Heart right ventricle (tissue), 16 donors: ENCODE measurements around the gene PAX2. TPM values are rescaled to one million over a fixed set of nuclear protein-coding genes. Genes with fewer than 3 reads are reported as not detected.

Experiments
- ATAC-seq, 8 donors: fragments of 200-7000 bp; cut with Tn5 transposase; one replicate each; pipeline ENCODE4 v1.9.1; 2020; ENCODE audit warnings: mild to moderate bottlenecking in 8 of 8, moderate library complexity in 8 of 8, moderate number of reproducible peaks in 1 of 8
- DNase-seq, 2 donors: peaks; one replicate each; pipeline ENCODE4 v3.0.0-alpha.2; 2020
- H3K27ac ChIP-seq, 10 donors: fragments of 200-600 bp; sonication (generic) in 2 of 10; one replicate each; pipeline versions ENCODE4 v1.5.0 to v1.8.0; 2020 to 2022; ENCODE audit warnings: mild to moderate bottlenecking in 3 of 10
- H3K27me3 ChIP-seq, 7 donors: fragments of 200-600 bp; one replicate each; pipeline ENCODE4 v1.8.0; 2021 to 2022; ENCODE audit warnings: mild to moderate bottlenecking in 2 of 7
- H3K36me3 ChIP-seq, 9 donors: fragments of 200-600 bp; sonication (generic) in 1 of 9; one replicate each; pipeline versions ENCODE4 v1.5.0 to v1.8.0; 2020 to 2022; ENCODE audit warnings: mild to moderate bottlenecking in 2 of 9
- H3K4me1 ChIP-seq, 9 donors: fragments of 200-600 bp; sonication (generic) in 1 of 9; one replicate each; pipeline versions ENCODE4 v1.5.0 to v1.8.0; 2020 to 2022; ENCODE audit warnings: mild to moderate bottlenecking in 4 of 9
- H3K4me3 ChIP-seq, 10 donors: fragments of 200-600 bp; sonication (generic) in 2 of 10; one replicate each; pipeline versions ENCODE4 v1.5.0 to v1.8.0; 2020 to 2022; ENCODE audit warnings: mild to moderate bottlenecking in 7 of 10, moderate library complexity in 2 of 10
- H3K9me3 ChIP-seq, 11 donors: fragments of 200-600 bp in 10 of 11; sonication (generic) in 2 of 11; one replicate each; pipeline versions ENCODE4 v1.5.0 to v1.8.0; 2013 to 2022; ENCODE audit warnings: mild to moderate bottlenecking in 2 of 11, control low read depth in 1 of 11, moderate library complexity in 1 of 11
- CTCF ChIP-seq, 9 donors: fragments of 200-600 bp; sonication (generic) in 2 of 9; IDR thresholded peaks; one replicate each; pipeline versions ENCODE4 v1.5.0 to v1.8.0; 2021 to 2022; ENCODE audit warnings: antibody characterized with exemption in 9 of 9, mild to moderate bottlenecking in 5 of 9, moderate library complexity in 1 of 9
- WGBS, 2 donors: extraction: QIAGEN DNeasy Blood & Tissue Kit; methylation state at CpG; one replicate each; pipeline ENCODE4 v1.1.7; 2013; ENCODE audit warnings: inconsistent platforms in 1 of 2; 5-methylcytosine and 5-hydroxymethylcytosine counted together
- intact Hi-C, 10 donors: fragments of 100-400 bp; cut with DNase I; formaldehyde crosslinking; loops; one replicate each; pipeline versions ENCODE4 v1.11.1 to v1.14.2; 2022
- polyA plus RNA-seq, 2 donors: library from polyadenylated mRNA; stranded (reverse); fragments of 200-250 nt; gene quantifications; one replicate each; pipeline ENCODE4 v1.2.3, GENCODE V29; 2013
- total RNA-seq, 10 donors: library from RNA; stranded (reverse); fragmentation: NEBNext Ultra II Directional in 3 of 10; extraction: Animal tissue kit (Norgen Biotek cat#: 25700) in 3 of 10; gene quantifications; one replicate each; pipeline versions ENCODE4 v1.2.1 to v1.2.4, GENCODE V29; 2021 to 2023
- donor health status: Arrhythmogenic right ventricular cardiomyopathy.
- donor health status: ischemic (EF 13 %, LVEDD 7.1; RV severe dilation, severe dysfunction).
- donor health status: healthy with polysubstance abuse.
- donor health status: DM: no; HTN: yes; CAD: no.
- donor health status: DM: no; HTN: no; CAD: no.
- donor health status: ischemic (EF 25% LVEDD 6.9; RV normal size, moderate dysfunction).
- donor health status: ischemic (EF 25% LVEDD 5.7; RV mildly dilated, moderate dysfunction).
- donor health status: healthy.
- donor health status: DM: yes; HTN: yes; CAD: no.
- donor health status: Ischemic cardiomyopathy.
- donor health status: ischemic (EF 35%, LVEDD 5.7; RV mildly dilated, moderate dysfunction).
- donor health status: nonischemic (EF 11% LVEDD 7.7; RV severe dilation, severe dysfunction).
- donor health status: DM: yes; HTN: yes; CAD: no.
- donor health status: PGD.
- donor health status: ischemic (EF 29% LVEDD 5.4; RV normal size, mild dysfunction).
- donor health status: nonischemic (EF 23%, LVEDD 6.1; RV moderate dilation, normal function).

Gene PAX2
- total and polyA plus RNA-seq, 12 donors = not detected

DNA sequence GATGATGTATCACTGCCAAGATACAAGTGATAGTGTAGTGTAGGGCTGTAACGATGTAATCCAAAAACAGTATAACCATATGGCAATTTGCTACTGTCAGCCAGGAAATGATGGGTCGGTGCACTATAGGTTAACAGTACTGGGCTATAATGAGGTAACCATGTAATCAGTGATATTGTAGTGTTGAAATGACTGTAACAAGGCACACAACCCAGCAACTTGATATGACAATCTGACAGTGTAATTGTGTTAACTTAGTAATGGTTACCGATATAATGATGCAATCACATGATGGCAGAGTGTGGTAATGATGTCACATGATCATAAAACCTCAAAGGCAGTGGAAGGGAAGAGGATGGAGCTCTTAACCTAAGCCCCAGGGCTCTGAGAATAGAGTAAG is 93.6 kb downstream of the PAX2 start:
- H3K27me3 ChIP-seq = peaks cover 0 to 81% (median 76%) of the 10 kb centered on the region in 7 donors
- WGBS, 2 donors = 70 to 71% methylated on average over 3 of the region's 3 CpGs
- DNase-seq = no peak

GRCh38 chr10:100841528-100841927 is 96.1 kb downstream of the PAX2 start:
- peaks cover 0 to 11% (median 0%) of the 10 kb centered on the region in 11 donors for H3K9me3 ChIP-seq
- no peak overlapping the region for H3K4me3 ChIP-seq
- ATAC-seq (no peak), DNase-seq (no peak)
- intact Hi-C loops = no loop called here
- H3K36me3 ChIP-seq = no peaks in the 10 kb centered on the region
- no peak for TF ChIP-seq CTCF (IDR thresholded peaks at IDR 0.05)
- H3K27ac ChIP-seq = no peak overlapping the region
- H3K4me1 ChIP-seq = no peaks in the 10 kb centered on the region
- 90% methylated on average over 3 of the region's 3 CpGs for WGBS, 2 donors
- peaks cover 0 to 82% (median 72%) of the 10 kb centered on the region in 7 donors for H3K27me3 ChIP-seq

More for the DNA sequence above, 93.6 kb downstream of the PAX2 start:
- Histone ChIP-seq H3K36me3 (no peaks in the 10 kb centered on the region), H3K27ac (no peak overlapping the region), H3K4me1 (no peaks in the 10 kb centered on the region), H3K4me3 (no peak overlapping the region), H3K9me3 (peaks cover 0 to 11% (median 0%) of the 10 kb centered on the region in 11 donors)
- intact Hi-C loops = loop anchor here in 1 of 10 donors (5.0 kb wide), 1 partner anchor 703 kb away; no protein-coding TSS in a partner anchor
- no peak for TF ChIP-seq CTCF (IDR thresholded peaks at IDR 0.05)
- no peak for ATAC-seq

DNA sequence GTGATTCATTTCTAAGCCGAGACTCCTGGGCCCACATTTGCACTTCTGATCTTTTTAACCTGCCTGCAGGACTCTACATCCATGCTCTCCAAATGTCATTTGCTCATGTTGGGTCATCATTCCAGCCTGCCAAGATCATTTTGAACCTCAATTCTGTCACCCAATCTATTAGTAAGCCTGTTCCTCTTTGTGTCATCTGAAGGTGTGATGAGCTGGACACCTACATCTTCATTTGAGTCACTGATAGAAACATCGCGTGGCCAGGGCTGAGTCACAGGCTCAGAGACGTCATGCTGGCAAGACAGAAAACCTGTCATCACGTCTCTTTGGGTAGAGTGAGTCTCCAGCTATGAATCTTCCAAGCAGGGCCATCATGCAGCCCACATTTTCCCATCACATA is 102.1 kb downstream of the PAX2 start:
- H3K36me3 ChIP-seq = no peaks in the 10 kb centered on the region
- no peak for TF ChIP-seq CTCF (IDR thresholded peaks at IDR 0.05)
- no peak for DNase-seq
- WGBS, 2 donors = 39 to 42% methylated on average over 5 of the region's 5 CpGs
- H3K4me3 ChIP-seq = no peak overlapping the region
- no peak for ATAC-seq
- no peaks in the 10 kb centered on the region for H3K9me3 ChIP-seq
- no peak overlapping the region for H3K27ac ChIP-seq
- no peaks in the 10 kb centered on the region for H3K4me1 ChIP-seq
- intact Hi-C loops = no loop called here
- H3K27me3 ChIP-seq = peaks cover 0 to 91% (median 78%) of the 10 kb centered on the region in 7 donors

GRCh38 chr10:100848770-100849169 is 103.4 kb downstream of the PAX2 start:
- no peaks in the 10 kb centered on the region for H3K9me3 ChIP-seq
- no peaks in the 10 kb centered on the region for H3K4me1 ChIP-seq
- H3K36me3 ChIP-seq = no peaks in the 10 kb centered on the region
- no peak overlapping the region for H3K27ac ChIP-seq
- no peak overlapping the region for H3K4me3 ChIP-seq
- no peak for TF ChIP-seq CTCF (IDR thresholded peaks at IDR 0.05)
- no peak for DNase-seq
- intact Hi-C loops = no loop called here
- 73 to 87% methylated on average over 2 of the region's 2 CpGs for WGBS, 2 donors
- ATAC-seq = no peak
- peaks cover 0 to 79% (median 71%) of the 10 kb centered on the region in 7 donors for H3K27me3 ChIP-seq
